Activated CD8-positive, alpha-beta T cell treated with anti-CD3 and anti-CD28 coated beads for 36 hours (primary cell): ENCODE measurements around the gene ARFGEF2. TPM values are rescaled to one million over a fixed set of nuclear protein-coding genes. Genes with fewer than 3 reads are reported as not detected.

ENCODE experiments used
- ATAC-seq: fragments of 200-7000 bp; cut with Tn5 transposase; one replicate; pipeline ENCODE4 v1.10.0; 2021; ENCODE audit warnings: mild to moderate bottlenecking, moderate library complexity
- CTCF ChIA-PET: fragments of 350-600 bp; sonication (Branson Sonifier 250); formaldehyde crosslinking; loops from one replicate; lab custom pipeline; 2021; ENCODE audit warnings: antibody characterized with exemption; lab: Charles Lee
- POLR2A ChIA-PET: fragments of 350-600 bp; sonication (Branson Sonifier 250); formaldehyde crosslinking; loops from one replicate; lab custom pipeline; 2021; ENCODE audit warnings: antibody characterized with exemption; lab: Charles Lee
- DNase-seq: peaks from one replicate; pipeline ENCODE4 v3.0.0-alpha.2; 2020
- H3K27ac Mint-ChIP-seq: one replicate; pipeline ENCODE4 v1.8.0; 2021; ENCODE audit warnings: mild to moderate bottlenecking, mixed read lengths
- H3K27me3 Mint-ChIP-seq: one replicate; pipeline ENCODE4 v1.8.0; 2021; ENCODE audit warnings: mixed read lengths
- H3K36me3 Mint-ChIP-seq: one replicate; pipeline ENCODE4 v1.8.0; 2021; ENCODE audit warnings: low read depth, mixed read lengths
- H3K4me1 Mint-ChIP-seq: one replicate; pipeline ENCODE4 v1.8.0; 2021; ENCODE audit warnings: low read depth, mixed read lengths
- H3K4me3 Mint-ChIP-seq: one replicate; pipeline ENCODE4 v1.8.0; 2021; ENCODE audit warnings: mild to moderate bottlenecking, moderate library complexity, mixed read lengths
- H3K9me3 Mint-ChIP-seq: one replicate; pipeline ENCODE4 v1.8.0; 2021; ENCODE audit warnings: mixed read lengths
- intact Hi-C: fragments of 100-400 bp; cut with micrococcal nuclease; formaldehyde crosslinking; loops from one replicate; pipeline ENCODE4 v1.10.0; 2022
- total RNA-seq, 2 experiments: library from RNA; stranded (reverse); gene quantifications; one replicate each; pipeline ENCODE4 v1.2.3, GENCODE V29; 2021
- TF ChIP-seq, protein P1 (sequence below): fragments of 200-600 bp; IDR thresholded peaks from one replicate; pipeline ENCODE4 v1.8.0; 2022; ENCODE audit warnings: antibody characterized with exemption, mild to moderate bottlenecking

ARFGEF2 gene
- total RNA-seq, 2 experiments from 2014 or later = 20.5 to 22.7 TPM

DNA sequence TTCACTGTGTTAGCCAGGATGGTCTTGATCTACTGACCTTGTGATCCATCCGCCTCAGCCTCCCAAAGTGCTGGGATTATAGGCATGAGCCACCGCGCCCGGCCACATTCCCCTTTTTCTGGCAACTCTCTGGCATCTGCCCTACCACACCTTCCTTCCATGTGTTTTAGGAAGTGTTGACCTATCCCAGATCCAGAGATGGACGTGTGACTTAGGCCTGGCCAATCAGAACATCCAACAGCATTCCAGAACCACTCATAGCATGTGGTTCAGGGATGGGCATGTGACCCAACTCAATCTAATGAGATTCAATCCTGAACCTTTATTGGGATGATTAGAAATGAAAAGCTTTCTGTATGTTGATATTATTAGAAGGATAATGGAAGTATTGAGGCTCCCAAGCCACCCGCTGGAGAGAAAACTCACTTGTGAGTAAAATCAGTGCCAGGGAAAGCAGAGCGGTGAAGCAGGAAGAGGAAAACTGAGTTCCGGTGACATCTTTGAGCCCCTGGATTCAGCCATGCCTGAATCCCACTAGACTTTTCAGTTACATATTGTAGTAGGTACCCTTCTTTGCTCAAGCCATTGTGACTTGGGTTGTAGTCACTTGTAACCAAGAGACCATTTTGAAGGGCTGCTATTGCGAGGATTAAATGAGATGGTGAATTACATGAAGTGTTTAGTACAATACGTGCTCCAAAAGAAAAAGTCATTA, 42.8 kb upstream of the ARFGEF2 start:
- Mint-ChIP-seq H3K9me3 (no peaks in the 10 kb centered on the region), H3K27me3 (no peaks in the 10 kb centered on the region), H3K4me1 (peaks cover 6% of the 10 kb centered on the region), H3K36me3 (no peaks in the 10 kb centered on the region), H3K4me3 (no peak overlapping the region), H3K27ac (no peak overlapping the region)
- no peak for DNase-seq
- intact Hi-C loops = no loop called here
- ChIA-PET POLR2A (no interaction called here), CTCF (interaction anchor here (1.3 to 1.9 kb wide), 2 partner anchors 53 to 221 kb away, joined by 3 to 7 read pairs; no protein-coding TSS in a partner anchor)
- TF ChIP-seq, protein P1, sequence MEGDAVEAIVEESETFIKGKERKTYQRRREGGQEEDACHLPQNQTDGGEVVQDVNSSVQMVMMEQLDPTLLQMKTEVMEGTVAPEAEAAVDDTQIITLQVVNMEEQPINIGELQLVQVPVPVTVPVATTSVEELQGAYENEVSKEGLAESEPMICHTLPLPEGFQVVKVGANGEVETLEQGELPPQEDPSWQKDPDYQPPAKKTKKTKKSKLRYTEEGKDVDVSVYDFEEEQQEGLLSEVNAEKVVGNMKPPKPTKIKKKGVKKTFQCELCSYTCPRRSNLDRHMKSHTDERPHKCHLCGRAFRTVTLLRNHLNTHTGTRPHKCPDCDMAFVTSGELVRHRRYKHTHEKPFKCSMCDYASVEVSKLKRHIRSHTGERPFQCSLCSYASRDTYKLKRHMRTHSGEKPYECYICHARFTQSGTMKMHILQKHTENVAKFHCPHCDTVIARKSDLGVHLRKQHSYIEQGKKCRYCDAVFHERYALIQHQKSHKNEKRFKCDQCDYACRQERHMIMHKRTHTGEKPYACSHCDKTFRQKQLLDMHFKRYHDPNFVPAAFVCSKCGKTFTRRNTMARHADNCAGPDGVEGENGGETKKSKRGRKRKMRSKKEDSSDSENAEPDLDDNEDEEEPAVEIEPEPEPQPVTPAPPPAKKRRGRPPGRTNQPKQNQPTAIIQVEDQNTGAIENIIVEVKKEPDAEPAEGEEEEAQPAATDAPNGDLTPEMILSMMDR = no peak
- ATAC-seq = no peak

DNA sequence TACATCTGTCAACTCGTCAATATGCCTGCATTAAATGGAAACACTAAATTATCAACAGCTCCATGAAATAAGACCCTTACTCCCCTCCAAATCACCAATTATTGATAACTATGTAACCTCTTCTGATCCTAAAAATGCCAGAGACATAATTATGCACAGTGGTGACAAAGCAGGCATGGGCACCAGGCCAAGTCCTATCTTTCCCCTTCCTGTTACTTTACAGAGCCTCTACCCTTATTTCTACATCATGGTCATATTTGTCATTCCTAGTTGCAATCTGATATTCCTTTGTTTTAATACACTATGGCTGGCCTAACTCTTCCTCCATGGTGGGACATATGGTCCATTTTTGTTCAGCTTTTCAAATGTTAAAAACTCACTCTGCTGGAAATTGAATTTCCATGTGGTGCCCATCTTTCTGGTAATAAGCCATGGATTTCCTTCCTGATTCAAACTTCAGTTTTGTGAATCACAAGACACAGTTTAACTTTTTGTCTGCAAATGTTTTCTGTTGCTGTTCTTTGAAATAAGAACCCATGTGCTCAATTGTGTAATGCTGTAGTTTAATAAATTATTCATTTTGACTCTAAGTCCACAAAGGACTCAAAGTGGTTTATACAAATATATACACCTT, 41.8 kb upstream of the ARFGEF2 start:
- H3K4me1 Mint-ChIP-seq = peaks cover 5% of the 10 kb centered on the region
- ATAC-seq = no peak
- H3K27ac Mint-ChIP-seq = no peak overlapping the region
- TF ChIP-seq, protein P1 = no peak
- H3K27me3 Mint-ChIP-seq = no peaks in the 10 kb centered on the region
- POLR2A ChIA-PET = no interaction called here
- intact Hi-C loops = no loop called here
- CTCF ChIA-PET = interaction anchor here (1.3 to 1.9 kb wide), 3 partner anchors 54 to 259 kb away, joined by 3 to 8 read pairs (median 7); no protein-coding TSS in a partner anchor
- H3K4me3 Mint-ChIP-seq = no peak overlapping the region
- H3K36me3 Mint-ChIP-seq = no peaks in the 10 kb centered on the region
- DNase-seq = no peak
- no peaks in the 10 kb centered on the region for H3K9me3 Mint-ChIP-seq

DNA sequence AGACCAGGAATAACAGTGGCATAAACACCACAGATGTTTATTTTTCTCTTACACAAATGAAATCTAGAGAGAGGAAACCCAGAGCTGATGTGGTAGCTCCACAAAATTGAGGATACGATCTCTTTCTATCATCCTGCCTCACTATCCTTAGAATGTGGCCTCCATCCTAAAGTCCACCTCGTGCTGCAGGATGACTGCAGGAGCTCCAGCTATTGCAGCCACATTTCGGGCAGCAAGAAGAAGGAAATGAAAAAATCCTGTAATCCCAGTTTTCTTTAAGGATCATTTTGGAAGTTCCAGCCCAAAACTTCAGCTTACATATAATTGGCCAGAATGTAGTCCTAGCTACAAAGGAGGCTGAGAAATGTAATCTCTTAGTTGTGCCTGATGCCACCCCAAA, 41.2 kb upstream of the ARFGEF2 start:
- no peak for ATAC-seq
- DNase-seq = no peak
- CTCF ChIA-PET = interaction anchor here (1.3 to 1.9 kb wide), 3 partner anchors 55 to 260 kb away, joined by 3 to 8 read pairs (median 7); no protein-coding TSS in a partner anchor
- Mint-ChIP-seq H3K27ac (no peak overlapping the region), H3K4me3 (no peak overlapping the region), H3K9me3 (no peaks in the 10 kb centered on the region), H3K4me1 (peaks cover 3% of the 10 kb centered on the region), H3K27me3 (no peaks in the 10 kb centered on the region), H3K36me3 (no peaks in the 10 kb centered on the region)
- POLR2A ChIA-PET = no interaction called here
- intact Hi-C loops = no loop called here
- TF ChIP-seq, protein P1 = no peak

DNA sequence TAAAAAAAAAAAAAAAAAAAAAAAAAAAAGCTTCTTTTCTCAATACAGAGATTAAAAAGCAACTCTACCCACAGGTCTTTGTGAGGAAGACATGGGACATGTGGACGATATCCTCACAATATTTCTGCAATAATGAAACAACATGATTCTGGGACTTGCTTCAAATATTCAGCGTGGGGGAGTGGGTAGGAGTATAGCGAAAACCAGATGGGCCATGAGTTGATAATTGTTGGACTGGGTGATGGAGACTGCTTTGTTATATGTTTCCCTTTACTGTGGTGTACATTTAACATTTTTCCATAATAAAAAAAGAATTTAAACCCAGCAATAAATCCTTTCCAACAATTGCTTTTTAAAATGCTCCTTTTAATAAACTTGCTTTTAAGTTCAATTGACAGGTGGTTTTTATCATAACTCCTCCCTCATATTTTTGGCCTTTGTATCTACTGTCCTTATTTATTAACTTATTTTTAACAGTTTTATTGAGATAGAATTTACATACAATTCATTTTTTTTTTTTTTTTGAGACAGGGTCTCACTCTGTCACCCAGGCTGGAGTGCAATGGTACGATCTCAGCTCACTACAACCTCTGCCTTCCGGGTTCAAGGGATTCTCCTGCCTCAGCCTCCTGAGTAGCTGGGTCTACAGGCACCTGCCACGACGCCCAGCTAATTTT, 40.4 kb upstream of the ARFGEF2 start:
- no peaks in the 10 kb centered on the region for H3K36me3 Mint-ChIP-seq
- no peak for ATAC-seq
- ChIA-PET CTCF (interaction anchor here (1.7 kb wide), 1 partner anchor 260 kb away, joined by 8 read pairs; no protein-coding TSS in a partner anchor), POLR2A (no interaction called here)
- no peaks in the 10 kb centered on the region for H3K27me3 Mint-ChIP-seq
- intact Hi-C loops = no loop called here
- TF ChIP-seq, protein P1 = no peak
- H3K4me1 Mint-ChIP-seq = no peaks in the 10 kb centered on the region
- no peak overlapping the region for H3K4me3 Mint-ChIP-seq
- H3K9me3 Mint-ChIP-seq = no peaks in the 10 kb centered on the region
- no peak overlapping the region for H3K27ac Mint-ChIP-seq
- DNase-seq = no peak
